Fibroblast of skin of abdomen (primary cell): ENCODE measurements around the gene ZBTB18.

Experiments used
- DNase-seq: peaks from one replicate; pipeline ENCODE4 v3.0.0-alpha.2; 2013

Gene ZBTB18

GRCh38 chr1:244062156-244062725 is 11.2 kb downstream of the ZBTB18 start:
- no peak for DNase-seq

GRCh38 chr1:244063498-244063897 is 12.4 kb downstream of the ZBTB18 start:
- no peak for DNase-seq

- no peak for DNase-seq
Measured at GRCh38 chr1:244064621-244065020, 13.5 kb downstream of the ZBTB18 start.

GRCh38 chr1:244065063-244065793 is 14.1 kb downstream of the ZBTB18 start:
- DNase-seq, result peak; percentile 60

- DNase-seq, result peak; percentile 92
Measured at GRCh38 chr1:244065960-244066388, 14.9 kb downstream of the ZBTB18 start.

- DNase-seq, result no peak
Measured at GRCh38 chr1:244066954-244067716, 16.1 kb downstream of the ZBTB18 start.

GRCh38 chr1:244067893-244068292 is 16.8 kb downstream of the ZBTB18 start:
- no peak for DNase-seq

GRCh38 chr1:244068567-244068966 is 17.5 kb downstream of the ZBTB18 start:
- no peak for DNase-seq

GRCh38 chr1:244069326-244069898 is 18.3 kb downstream of the ZBTB18 start:
- no peak for DNase-seq

GRCh38 chr1:244074559-244075171 is 23.6 kb downstream of the ZBTB18 start:
- no peak for DNase-seq

- DNase-seq, result no peak
Measured at GRCh38 chr1:244075247-244075722, 24.2 kb downstream of the ZBTB18 start.

- no peak for DNase-seq
Measured at GRCh38 chr1:244076740-244077139, 25.7 kb downstream of the ZBTB18 start.

- DNase-seq, result no peak
Measured at GRCh38 chr1:244077473-244078220, 26.6 kb downstream of the ZBTB18 start.

- DNase-seq, result no peak
Measured at GRCh38 chr1:244080343-244080929, 29.4 kb downstream of the ZBTB18 start.

- no peak for DNase-seq
Measured at GRCh38 chr1:244082969-244083368, 31.9 kb downstream of the ZBTB18 start.

GRCh38 chr1:244083383-244083943 is 32.4 kb downstream of the ZBTB18 start:
- no peak for DNase-seq

GRCh38 chr1:244084763-244085162 is 33.7 kb downstream of the ZBTB18 start:
- no peak for DNase-seq

- DNase-seq, result no peak
Measured at GRCh38 chr1:244085891-244086290, 34.8 kb downstream of the ZBTB18 start.

- no peak for DNase-seq
Measured at GRCh38 chr1:244087021-244087560, 36.0 kb downstream of the ZBTB18 start.

- DNase-seq, result no peak
Measured at GRCh38 chr1:244087611-244088010, 36.5 kb downstream of the ZBTB18 start.

- DNase-seq, result no peak
Measured at GRCh38 chr1:244088161-244088560, 37.1 kb downstream of the ZBTB18 start.
